ENCODE measurements around the gene MXRA7.
A peak's percentile ranks its signal among the peaks of the same experiment; 100 is the strongest.
"Not testable (repeated sequence)": the region's sequence is repeated elsewhere in the genome, so short reads cannot be mapped to it uniquely, and the experiment has no call there.

Gene MXRA7

GRCh38 chr17:76716146-76716838 lies 5.5 kb upstream of the MXRA7 start:
- ATAC-seq (peak; percentile 94), DNase-seq (peak; percentile 67)

GRCh38 chr17:76715496-76715830 lies 4.7 kb upstream of the MXRA7 start:
- ATAC-seq (no peak), DNase-seq (no peak)

- DNase-seq = peak; percentile 86
- no peak for ATAC-seq
Observed at GRCh38 chr17:76714822-76715495, 4.2 kb upstream of the MXRA7 start.

DNA sequence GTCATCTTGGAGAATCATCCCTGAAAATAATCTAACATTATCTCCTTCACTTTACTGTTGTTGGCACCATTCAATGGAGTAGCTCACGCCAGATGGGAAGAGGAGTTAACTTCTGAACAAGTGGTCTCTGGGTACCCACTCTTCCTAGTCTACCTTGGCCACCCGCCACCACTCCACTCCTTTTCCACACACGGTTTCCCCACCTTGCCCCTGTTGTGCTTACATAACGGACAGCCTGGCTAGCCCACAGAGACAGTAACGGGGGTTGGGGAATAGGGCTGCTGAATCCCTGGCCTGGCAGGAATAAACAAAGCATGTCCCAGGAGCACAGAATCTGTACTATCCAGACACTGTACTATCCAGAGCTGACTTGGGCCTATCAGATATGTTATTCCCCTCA lies 3.6 kb upstream of the MXRA7 start:
- ATAC-seq (no peak), DNase-seq (no peak)

GRCh38 chr17:76713765-76714164 lies 3.0 kb upstream of the MXRA7 start:
- DNase-seq (no peak), ATAC-seq (no peak)

DNA sequence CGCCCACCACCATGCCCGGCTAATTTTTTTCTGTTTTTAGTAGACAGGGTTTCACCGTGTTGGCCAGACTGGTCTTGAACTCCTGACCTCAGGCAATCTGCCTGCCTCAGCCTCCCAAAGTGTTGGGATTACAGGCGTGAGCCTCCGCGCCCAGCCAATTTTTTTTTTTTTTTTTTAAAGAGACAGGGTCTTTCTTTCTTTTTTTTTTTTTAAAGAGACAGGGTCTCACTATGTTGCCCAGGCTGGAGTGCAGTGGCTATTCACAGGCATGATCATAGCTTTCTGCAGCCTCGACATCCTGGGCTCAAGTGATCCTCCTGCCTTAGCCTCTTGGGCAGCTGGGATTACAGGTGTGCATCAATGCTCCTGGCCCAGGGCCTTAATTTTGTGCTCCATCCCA lies 1.6 kb upstream of the MXRA7 start:
- ATAC-seq, DNase-seq: not testable (repeated sequence)

- peak; percentile 19 for ATAC-seq
- peak; percentile 31 for DNase-seq
Observed at GRCh38 chr17:76709951-76710862, 558 bp downstream of the MXRA7 start.

GRCh38 chr17:76709077-76709950 lies 1.5 kb downstream of the MXRA7 start:
- ATAC-seq (no peak), DNase-seq (no peak)

DNA sequence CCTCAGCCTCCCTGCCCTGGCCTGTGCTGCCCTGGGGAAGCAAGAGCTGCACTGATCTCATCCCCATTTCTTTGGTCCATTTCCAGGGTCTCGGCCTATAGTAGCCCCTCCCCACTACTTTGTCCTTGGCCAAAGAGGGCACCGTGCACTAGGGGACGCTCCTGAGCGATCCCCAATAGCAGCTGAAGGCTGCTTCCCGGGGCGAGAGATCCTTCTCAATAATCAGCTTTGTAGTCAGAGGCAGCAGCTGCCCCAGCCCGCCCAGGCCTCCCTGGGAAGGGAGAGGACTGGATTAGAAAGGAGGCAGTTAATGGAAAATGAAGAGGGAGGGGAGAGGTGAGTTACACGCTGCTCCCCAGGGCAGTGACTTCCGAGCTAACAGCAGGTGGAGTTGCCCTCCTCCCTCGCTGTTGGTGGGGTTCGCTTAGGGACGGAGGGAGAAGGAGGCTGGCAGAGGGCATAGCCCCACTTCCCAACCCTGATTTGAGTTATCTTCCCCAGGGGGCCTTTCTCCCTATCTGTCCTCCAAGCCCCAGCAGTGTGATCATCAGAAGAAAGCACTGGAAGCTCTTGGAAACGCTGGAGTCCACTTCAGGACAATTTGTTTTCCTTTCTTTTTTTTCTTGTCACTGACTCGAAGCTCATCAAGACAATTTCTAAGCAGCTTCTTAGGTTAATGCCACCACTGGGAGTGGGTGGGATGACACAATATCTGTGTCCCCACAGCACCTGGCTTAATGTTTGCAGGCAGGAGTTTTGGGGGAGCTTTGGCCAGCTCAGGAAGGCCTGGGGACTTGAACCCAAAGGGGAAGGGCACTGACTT lies 2.6 kb downstream of the MXRA7 start:
- DNase-seq (no peak), ATAC-seq (no peak)

GRCh38 chr17:76706817-76707216 lies 3.9 kb downstream of the MXRA7 start:
- ATAC-seq (no peak), DNase-seq (no peak)

- DNase-seq (no peak), ATAC-seq (no peak)
Observed at GRCh38 chr17:76704805-76705204, 6.0 kb downstream of the MXRA7 start.

GRCh38 chr17:76702941-76703637 lies 7.7 kb downstream of the MXRA7 start:
- no peak for DNase-seq
- ATAC-seq = no peak

GRCh38 chr17:76702076-76702475 lies 8.7 kb downstream of the MXRA7 start:
- DNase-seq = no peak
- no peak for ATAC-seq

- DNase-seq (no peak), ATAC-seq (no peak)
Observed at GRCh38 chr17:76701471-76701967, 9.2 kb downstream of the MXRA7 start.

- no peak for DNase-seq
- ATAC-seq = peak; percentile 36
Observed at GRCh38 chr17:76700617-76701470, 9.9 kb downstream of the MXRA7 start.

DNA sequence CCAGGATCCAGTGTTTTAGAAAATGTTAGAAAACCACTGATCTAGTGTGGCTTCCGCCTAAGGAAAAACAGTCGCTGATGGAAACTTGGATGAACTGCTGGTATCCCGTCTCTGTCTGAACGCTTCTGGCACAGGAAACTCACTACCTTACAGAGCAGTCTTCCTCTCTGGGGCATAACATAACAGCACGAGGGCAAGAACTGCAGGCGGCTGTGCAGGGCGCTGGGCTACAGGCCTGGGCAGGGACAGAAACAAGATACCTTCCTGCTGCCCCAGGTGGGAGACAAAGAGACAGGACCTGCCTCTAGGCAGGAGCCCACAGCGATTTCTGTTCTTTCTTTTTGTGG lies 10.5 kb downstream of the MXRA7 start:
- no peak for ATAC-seq
- DNase-seq = no peak

DNA sequence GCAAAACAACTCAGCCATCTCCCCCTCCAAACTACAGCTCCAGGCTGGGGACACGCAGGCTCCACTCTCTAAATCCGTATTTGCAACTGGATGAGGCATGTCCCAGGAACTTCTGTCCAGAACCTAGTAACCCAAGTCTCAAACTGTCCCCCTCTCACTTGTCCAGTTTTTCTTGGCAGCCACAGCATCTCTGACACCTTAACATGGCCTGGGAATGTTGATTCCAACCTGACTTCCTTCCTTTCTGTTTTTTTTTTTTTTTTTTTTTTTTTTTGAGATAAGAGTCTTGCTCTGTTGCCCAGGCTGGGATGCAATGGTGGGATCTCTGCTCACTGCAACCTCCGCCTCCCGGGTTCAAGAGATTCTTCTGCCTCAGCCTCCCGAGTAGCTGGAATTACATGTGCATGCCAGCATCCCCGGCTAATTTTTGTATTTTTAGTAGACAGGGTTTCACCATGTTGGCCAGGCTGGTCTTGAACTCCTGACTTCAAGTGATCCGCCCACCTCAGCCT lies 12.2 kb downstream of the MXRA7 start:
- not testable (repeated sequence) for DNase-seq, ATAC-seq

GRCh38 chr17:76697702-76698465 lies 12.9 kb downstream of the MXRA7 start:
- DNase-seq (no peak), ATAC-seq (no peak)
